HepG2 (cell line): ENCODE results near the gene CCM2. TPM values are rescaled to one million over a fixed set of nuclear protein-coding genes. Genes with fewer than 3 reads are reported as not detected.

Experiments used
- ATAC-seq: fragments of 200-7000 bp; cut with Tn5 transposase; 3 replicates; pipeline ENCODE4 v1.9.1; 2020; ENCODE audit warnings: mild to moderate bottlenecking, moderate library complexity
- BruUV-seq: library from RNA; stranded (reverse); fragments of 400-500 nt; replicated peaks from 2 replicates; lab custom pipeline; 2021; lab: Mats Ljungman, UMichigan
- CTCF ChIA-PET: fragments of 300-600 bp; formaldehyde crosslinking; extraction: SDS; loops from one replicate; lab custom pipeline; 2021; ENCODE audit warnings: low total read pairs, inconsistent platforms, low intra/inter-chr PET ratio; lab: Yijun Ruan, JAX
- POLR2A ChIA-PET: fragments of 350-600 bp; sonication (Branson Sonifier 250); formaldehyde crosslinking; loops from one replicate; lab custom pipeline; 2020; ENCODE audit warnings: antibody characterized with exemption, inconsistent platforms; lab: Yijun Ruan, JAX
- DNase-seq: peaks from one replicate; pipeline ENCODE4 v3.0.0-alpha.2; 2015; ENCODE audit warnings: low spot score
- FAIRE-seq: peaks from 3 replicates; lab custom pipeline; 2011; peaks lifted over from hg19 to GRCh38; lab: Jason Lieb, UNC
- H2AFZ ChIP-seq: one replicate; pipeline ENCODE4 v1.6.1; 2011; ENCODE audit warnings: low read length, inconsistent platforms
- H3K27ac ChIP-seq: fragments of 300-600 bp; 3 replicates; pipeline ENCODE4 v1.8.0; 2011; ENCODE audit warnings: mixed run types, mild to moderate bottlenecking, mixed read lengths, low read length, inconsistent platforms; ENCODE audit not compliant: insufficient read depth; ENCODE audit errors: extremely low read length
- H3K27me3 ChIP-seq, 2 experiments: fragments of 200-600 bp in 1 of 2; 2 replicates in 1 of 2; 3 replicates in 1 of 2; pipeline versions ENCODE4 v1.6.0 to v1.8.0; 2011; ENCODE audit warnings: low read length in 2 of 2, mild to moderate bottlenecking in 2 of 2, moderate library complexity in 2 of 2, inconsistent platforms in 1 of 2; ENCODE audit not compliant: insufficient read depth in 2 of 2, control insufficient read depth in 1 of 2
- H3K36me3 ChIP-seq, 2 experiments: fragments of 200-600 bp in 1 of 2; replicated peaks in 1 of 2; 2 replicates in 1 of 2; 3 replicates in 1 of 2; pipeline versions ENCODE4 v1.5.1 to v1.8.0; 2011; ENCODE audit warnings: low read length in 2 of 2, inconsistent platforms in 1 of 2; ENCODE audit not compliant: insufficient read depth in 2 of 2, control insufficient read depth in 1 of 2
- H3K4me1 ChIP-seq: 2 replicates; pipeline ENCODE4 v1.5.1; 2012; ENCODE audit warnings: low read length, inconsistent platforms; ENCODE audit not compliant: insufficient read depth
- H3K4me2 ChIP-seq: 2 replicates; pipeline ENCODE4 v1.6.0; 2011; ENCODE audit warnings: low read depth, low read length, inconsistent platforms
- H3K4me3 ChIP-seq, 3 experiments: fragments of 200-600 bp in 1 of 3; sonication (generic), shearing (Covaris generic) in 1 of 3; replicated peaks in 1 of 3; 2 replicates each; pipeline ENCODE4 v1.5.1; 2011 to 2016; ENCODE audit warnings: low read length in 3 of 3, inconsistent platforms in 2 of 3, low read depth in 2 of 3, mild to moderate bottlenecking in 2 of 3, control low read depth in 1 of 3, mixed read lengths in 1 of 3; ENCODE audit not compliant: insufficient read depth in 1 of 3
- H3K79me2 ChIP-seq: one replicate; pipeline ENCODE4 v1.6.1; 2011; ENCODE audit warnings: low read length, inconsistent platforms; ENCODE audit not compliant: insufficient read depth
- H3K9ac ChIP-seq: 2 replicates; pipeline ENCODE4 v1.6.0; 2011; ENCODE audit warnings: mild to moderate bottlenecking, low read depth, low read length, inconsistent platforms; ENCODE audit not compliant: insufficient read depth
- H3K9me3 ChIP-seq: 2 replicates; pipeline ENCODE4 v1.5.1; 2012; ENCODE audit warnings: mild to moderate bottlenecking, low read length
- H4K20me1 ChIP-seq: 2 replicates; pipeline ENCODE4 v1.6.0; 2011; ENCODE audit warnings: inconsistent platforms, mild to moderate bottlenecking, low read length, moderate library complexity; ENCODE audit not compliant: insufficient read depth
- SUZ12 ChIP-seq: fragments of 150-350 bp; IDR thresholded peaks from 2 replicates; pipeline ENCODE4 v1.6.1; 2014; ENCODE audit warnings: low read depth, low read length
- ZFP37 ChIP-seq: sonication (generic); formaldehyde crosslinking; IDR thresholded peaks from 2 replicates; pipeline ENCODE4 v1.4.0; 2020; ENCODE audit warnings: missing genetic modification reagents, borderline replicate concordance
- ZNF160 ChIP-seq: sonication (generic); formaldehyde crosslinking; IDR thresholded peaks from 2 replicates; pipeline ENCODE4 v1.8.0; 2022; ENCODE audit warnings: mild to moderate bottlenecking, inconsistent platforms, missing genetic modification reagents
- ZSCAN25 ChIP-seq: sonication (generic); formaldehyde crosslinking; IDR thresholded peaks from 2 replicates; pipeline ENCODE4 v1.8.0; 2022; ENCODE audit warnings: mild to moderate bottlenecking, missing genetic modification reagents
- WGBS: methylation state at CpG from one replicate; pipeline ENCODE4 v1.1.6; 2017; ENCODE audit warnings: low lambda C conversion rate; 5-methylcytosine and 5-hydroxymethylcytosine counted together
- in situ Hi-C: cut with HindIII; loops from 2 replicates; pipeline ENCODE4 v1.10.0; 2017; ENCODE audit warnings: low pct_unique_long_range_greater_than_20kb; ENCODE audit not compliant: extremely low pct_ligation_motif_present
- intact Hi-C: fragments of 100-400 bp; cut with micrococcal nuclease; formaldehyde crosslinking; loops from one replicate; pipeline ENCODE4 v1.10.0; 2022; ENCODE audit not compliant: unreplicated experiment
- polyA plus RNA-seq, 8 experiments: library from polyadenylated mRNA; depleted of rRNA in 3 of 8; stranded (reverse) in 7 of 8; unstranded in 1 of 8; fragments of >200 nt; fragmentation: Illumina TruSeq in 4 of 8; extraction: Trizol in 4 of 8; gene quantifications; 2 replicates each; pipeline versions ENCODE4 v1.2.1 to v1.2.3, GENCODE V29; 2011 to 2016; ENCODE audit warnings: low read depth in 4 of 8, missing spikeins in 1 of 8, mixed read lengths in 1 of 8; ENCODE audit not compliant: insufficient read depth in 1 of 8
- total RNA-seq, 5 experiments: library from RNA; depleted of rRNA; stranded (reverse); fragments of >200 nt; fragmentation: Illumina TruSeq; extraction: Trizol; gene quantifications; 2 replicates each; pipeline ENCODE4 v1.2.3, GENCODE V29; 2016; ENCODE audit warnings: low read depth in 1 of 5
- TF ChIP-seq, protein P1 (sequence below): sonication (generic); formaldehyde crosslinking; IDR thresholded peaks from 2 replicates; pipeline ENCODE4 v1.4.0; 2020; ENCODE audit warnings: missing genetic modification reagents
- TF ChIP-seq, protein P2 (sequence below): sonication (generic); formaldehyde crosslinking; IDR thresholded peaks from 2 replicates; pipeline ENCODE4 v1.5.0; 2020; ENCODE audit warnings: mild to moderate bottlenecking, missing genetic modification reagents

Gene CCM2
- total and polyA plus RNA-seq, 2 of the 13 experiments (the other 11 are each of a cell fraction or from before 2014, with no cell fraction given): 13.7 to 15.8 TPM

DNA sequence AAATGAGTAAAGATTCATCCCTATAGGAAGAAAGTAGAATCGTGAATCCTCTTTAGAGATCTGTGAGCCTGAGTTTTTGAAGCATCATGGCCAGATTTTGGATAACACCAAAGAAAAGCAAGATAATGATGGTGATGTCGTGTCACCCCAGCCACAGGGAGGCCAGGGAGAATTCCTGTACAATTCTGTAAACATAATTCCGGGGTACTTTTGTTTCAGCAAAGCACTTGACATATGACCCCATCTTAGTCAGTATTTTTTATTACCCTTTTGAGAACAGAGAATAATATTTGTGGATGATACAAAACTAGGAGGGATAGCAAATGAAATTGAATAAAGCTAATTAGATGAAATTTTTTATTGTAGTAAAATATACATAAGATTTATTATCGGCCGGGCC is 55.0 kb downstream of the CCM2 start (continued):
- TF ChIP-seq, protein P1, sequence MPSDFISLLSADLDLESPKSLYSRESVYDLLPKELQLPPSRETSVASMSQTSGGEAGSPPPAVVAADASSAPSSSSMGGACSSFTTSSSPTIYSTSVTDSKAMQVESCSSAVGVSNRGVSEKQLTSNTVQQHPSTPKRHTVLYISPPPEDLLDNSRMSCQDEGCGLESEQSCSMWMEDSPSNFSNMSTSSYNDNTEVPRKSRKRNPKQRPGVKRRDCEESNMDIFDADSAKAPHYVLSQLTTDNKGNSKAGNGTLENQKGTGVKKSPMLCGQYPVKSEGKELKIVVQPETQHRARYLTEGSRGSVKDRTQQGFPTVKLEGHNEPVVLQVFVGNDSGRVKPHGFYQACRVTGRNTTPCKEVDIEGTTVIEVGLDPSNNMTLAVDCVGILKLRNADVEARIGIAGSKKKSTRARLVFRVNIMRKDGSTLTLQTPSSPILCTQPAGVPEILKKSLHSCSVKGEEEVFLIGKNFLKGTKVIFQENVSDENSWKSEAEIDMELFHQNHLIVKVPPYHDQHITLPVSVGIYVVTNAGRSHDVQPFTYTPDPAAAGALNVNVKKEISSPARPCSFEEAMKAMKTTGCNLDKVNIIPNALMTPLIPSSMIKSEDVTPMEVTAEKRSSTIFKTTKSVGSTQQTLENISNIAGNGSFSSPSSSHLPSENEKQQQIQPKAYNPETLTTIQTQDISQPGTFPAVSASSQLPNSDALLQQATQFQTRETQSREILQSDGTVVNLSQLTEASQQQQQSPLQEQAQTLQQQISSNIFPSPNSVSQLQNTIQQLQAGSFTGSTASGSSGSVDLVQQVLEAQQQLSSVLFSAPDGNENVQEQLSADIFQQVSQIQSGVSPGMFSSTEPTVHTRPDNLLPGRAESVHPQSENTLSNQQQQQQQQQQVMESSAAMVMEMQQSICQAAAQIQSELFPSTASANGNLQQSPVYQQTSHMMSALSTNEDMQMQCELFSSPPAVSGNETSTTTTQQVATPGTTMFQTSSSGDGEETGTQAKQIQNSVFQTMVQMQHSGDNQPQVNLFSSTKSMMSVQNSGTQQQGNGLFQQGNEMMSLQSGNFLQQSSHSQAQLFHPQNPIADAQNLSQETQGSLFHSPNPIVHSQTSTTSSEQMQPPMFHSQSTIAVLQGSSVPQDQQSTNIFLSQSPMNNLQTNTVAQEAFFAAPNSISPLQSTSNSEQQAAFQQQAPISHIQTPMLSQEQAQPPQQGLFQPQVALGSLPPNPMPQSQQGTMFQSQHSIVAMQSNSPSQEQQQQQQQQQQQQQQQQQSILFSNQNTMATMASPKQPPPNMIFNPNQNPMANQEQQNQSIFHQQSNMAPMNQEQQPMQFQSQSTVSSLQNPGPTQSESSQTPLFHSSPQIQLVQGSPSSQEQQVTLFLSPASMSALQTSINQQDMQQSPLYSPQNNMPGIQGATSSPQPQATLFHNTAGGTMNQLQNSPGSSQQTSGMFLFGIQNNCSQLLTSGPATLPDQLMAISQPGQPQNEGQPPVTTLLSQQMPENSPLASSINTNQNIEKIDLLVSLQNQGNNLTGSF: no peak
- TF ChIP-seq ZNF160 (no peak), SUZ12 (no peak)
- TF ChIP-seq, protein P2, sequence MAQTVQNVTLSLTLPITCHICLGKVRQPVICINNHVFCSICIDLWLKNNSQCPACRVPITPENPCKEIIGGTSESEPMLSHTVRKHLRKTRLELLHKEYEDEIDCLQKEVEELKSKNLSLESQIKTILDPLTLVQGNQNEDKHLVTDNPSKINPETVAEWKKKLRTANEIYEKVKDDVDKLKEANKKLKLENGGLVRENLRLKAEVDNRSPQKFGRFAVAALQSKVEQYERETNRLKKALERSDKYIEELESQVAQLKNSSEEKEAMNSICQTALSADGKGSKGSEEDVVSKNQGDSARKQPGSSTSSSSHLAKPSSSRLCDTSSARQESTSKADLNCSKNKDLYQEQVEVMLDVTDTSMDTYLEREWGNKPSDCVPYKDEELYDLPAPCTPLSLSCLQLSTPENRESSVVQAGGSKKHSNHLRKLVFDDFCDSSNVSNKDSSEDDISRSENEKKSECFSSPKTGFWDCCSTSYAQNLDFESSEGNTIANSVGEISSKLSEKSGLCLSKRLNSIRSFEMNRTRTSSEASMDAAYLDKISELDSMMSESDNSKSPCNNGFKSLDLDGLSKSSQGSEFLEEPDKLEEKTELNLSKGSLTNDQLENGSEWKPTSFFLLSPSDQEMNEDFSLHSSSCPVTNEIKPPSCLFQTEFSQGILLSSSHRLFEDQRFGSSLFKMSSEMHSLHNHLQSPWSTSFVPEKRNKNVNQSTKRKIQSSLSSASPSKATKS (CRISPR knock-in tag): no peak

DNA sequence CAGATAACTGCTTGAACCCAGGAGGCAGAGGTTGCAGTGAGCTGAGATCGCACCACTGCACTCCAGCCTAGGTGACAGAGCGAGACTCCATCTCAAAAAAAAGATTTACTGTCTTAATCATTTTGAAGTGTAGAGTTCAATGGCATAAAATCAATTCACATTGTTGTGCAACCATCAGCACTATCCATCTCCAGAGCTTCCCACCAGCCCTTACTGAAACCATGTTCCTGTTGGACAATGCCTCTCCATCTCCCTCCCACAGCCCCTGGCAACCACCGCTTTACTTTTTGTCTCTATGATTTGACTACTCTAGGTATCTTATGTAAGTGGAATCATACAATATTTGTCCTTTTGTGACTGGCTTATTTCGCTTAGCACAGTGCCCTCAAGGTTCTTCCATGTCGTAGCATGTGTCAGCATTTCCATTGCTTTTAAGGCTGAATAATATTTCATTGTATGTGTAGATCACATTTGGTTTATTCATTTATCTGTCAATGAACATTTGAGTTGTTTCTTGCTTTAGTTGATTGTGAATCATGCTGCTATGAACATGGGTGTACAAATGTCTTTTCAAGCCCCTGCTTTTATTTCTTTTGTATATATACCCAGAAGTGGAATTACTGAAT is 55.7 kb downstream of the CCM2 start:
- Histone ChIP-seq H3K9ac (no peak overlapping the region), H3K27ac (no peak overlapping the region), H3K4me1 (no peaks in the 10 kb centered on the region), H3K4me2 (no peak overlapping the region), H2AFZ (no peak overlapping the region), H3K9me3 (no peaks in the 10 kb centered on the region), H3K4me3 (no peak overlapping the region), H4K20me1 (no peaks in the 10 kb centered on the region), H3K36me3 (no peaks in the 10 kb centered on the region; a peak in 1 of 5 replicates), H3K79me2 (no peaks in the 10 kb centered on the region), H3K27me3 (no peaks in the 10 kb centered on the region)
- DNase-seq (no peak), ATAC-seq (no peak), FAIRE-seq (no peak)
- in situ Hi-C loops: no loop called here
- ChIA-PET CTCF (no interaction called here), POLR2A (no interaction called here)
- intact Hi-C loops: no loop called here
- 99% methylated on average over 5 of the region's 5 CpGs for WGBS
- BruUV-seq: no TSS peak
- no peak for TF ChIP-seq ZSCAN25
- TF ChIP-seq ZFP37: no peak
